A549 (cell line): ENCODE measurements around the gene FGF6. TPM values are rescaled to one million over a fixed set of nuclear protein-coding genes. Genes with fewer than 3 reads are reported as not detected.

Experiments
- ATAC-seq, 2 experiments: fragments of 200-7000 bp in 1 of 2; fragments of >200 bp in 1 of 2; cut with Nextera tagmentation in 1 of 2; cut with Tn5 transposase in 1 of 2; 3 replicates each; pipeline versions ENCODE4 v1.8.0 to v1.9.1; 2018 to 2020; ENCODE audit warnings: mild to moderate bottlenecking in 1 of 2, moderate library complexity in 1 of 2
- CTCF ChIA-PET: fragments of 300-600 bp; sonication (Branson Sonifier 250); formaldehyde crosslinking; extraction: SDS; loops from one replicate; lab custom pipeline; 2021; ENCODE audit warnings: antibody characterized with exemption, inconsistent platforms; lab: Yijun Ruan, JAX
- POLR2A ChIA-PET: fragments of 350-600 bp; formaldehyde crosslinking; extraction: SDS; loops from one replicate; lab custom pipeline; 2021; ENCODE audit warnings: antibody characterized with exemption, inconsistent platforms; lab: Yijun Ruan, JAX
- DNase-seq, 2 experiments: peaks; one replicate each; pipeline versions ENCODE4 v3.0.0 to v3.0.0-alpha.2; 2011 to 2016; ENCODE audit warnings: low read depth in 1 of 2, low spot score in 1 of 2
- FAIRE-seq: peaks from 2 replicates; lab custom pipeline; 2011; peaks lifted over from hg19 to GRCh38; lab: Jason Lieb, UNC
- H3K27ac ChIP-seq, 2 experiments: fragments of >200 bp; sonication (Bioruptor Twin); formaldehyde crosslinking; 3 replicates each; pipeline ENCODE4 v1.5.1; 2016 to 2017
- H3K4me1 ChIP-seq: fragments of >200 bp; sonication (Bioruptor Twin); formaldehyde crosslinking; 3 replicates; pipeline ENCODE4 v1.6.1; 2016
- H3K4me2 ChIP-seq: fragments of >200 bp; sonication (Bioruptor Twin); formaldehyde crosslinking; 3 replicates; pipeline ENCODE4 v1.6.1; 2016
- H3K4me3 ChIP-seq: fragments of >200 bp; sonication (Bioruptor Twin); formaldehyde crosslinking; 3 replicates; pipeline ENCODE4 v1.5.1; 2016
- H3K9me3 ChIP-seq: fragments of >200 bp; sonication (Bioruptor Twin); formaldehyde crosslinking; 3 replicates; pipeline ENCODE4 v1.6.1; 2016
- BHLHE40 ChIP-seq: IDR thresholded peaks from 2 replicates; pipeline ENCODE4 v1.6.1; 2012; ENCODE audit warnings: low read depth, low read length, inconsistent platforms
- CTCF ChIP-seq: fragments of >200 bp; sonication (Bioruptor Twin); formaldehyde crosslinking; IDR thresholded peaks from 3 replicates; pipeline ENCODE4 v1.5.1; 2016
- EHF ChIP-seq: fragments of 250-450 bp; sonication (Bioruptor Pico); IDR thresholded peaks from 2 replicates; pipeline ENCODE4 v1.5.0; 2020; ENCODE audit warnings: mild to moderate bottlenecking
- EHMT2 ChIP-seq: fragments of 200-600 bp; sonication (generic); IDR thresholded peaks from 2 replicates; pipeline ENCODE4 v1.6.1; 2016; ENCODE audit warnings: antibody characterized with exemption, low read depth, mild to moderate bottlenecking, moderate library complexity
- ELK1 ChIP-seq: fragments of 150-350 bp; IDR thresholded peaks from 2 replicates; pipeline ENCODE4 v1.6.1; 2014; ENCODE audit warnings: low read depth, mild to moderate bottlenecking, low read length
- EP300 ChIP-seq, 2 experiments: fragments of >200 bp; sonication (Bioruptor Twin); formaldehyde crosslinking; IDR thresholded peaks; 2 replicates in 1 of 2; 3 replicates in 1 of 2; pipeline ENCODE4 v1.6.1; 2016 to 2017
- FOSB ChIP-seq: fragments of 250-450 bp; sonication (Bioruptor Pico); IDR thresholded peaks from 2 replicates; pipeline ENCODE4 v1.5.0; 2020; ENCODE audit warnings: mild to moderate bottlenecking, moderate library complexity
- FOSL2 ChIP-seq, 2 experiments: fragments of 450-650 bp in 1 of 2; fragments of >200 bp in 1 of 2; sonication (Bioruptor Twin) in 1 of 2; formaldehyde crosslinking; IDR thresholded peaks; 2 replicates each; pipeline versions ENCODE4 v1.5.0 to v1.6.1; 2016 to 2020; ENCODE audit warnings: mild to moderate bottlenecking in 1 of 2, moderate library complexity in 1 of 2
- GATA3 ChIP-seq: IDR thresholded peaks from 2 replicates; pipeline ENCODE4 v1.6.1; 2012; ENCODE audit warnings: borderline replicate concordance
- HDAC2 ChIP-seq: fragments of 200-600 bp; sonication (generic); IDR thresholded peaks from 2 replicates; pipeline ENCODE4 v1.6.1; 2016
- HES2 ChIP-seq: fragments of >200 bp; sonication (Bioruptor Twin); formaldehyde crosslinking; IDR thresholded peaks from 2 replicates; pipeline ENCODE4 v1.6.1; 2016
- JUNB ChIP-seq: fragments of >200 bp; sonication (Bioruptor Twin); formaldehyde crosslinking; IDR thresholded peaks from 2 replicates; pipeline ENCODE4 v1.6.1; 2016
- KDM1A ChIP-seq: fragments of 200-600 bp; sonication (generic); IDR thresholded peaks from 2 replicates; pipeline ENCODE4 v1.6.1; 2016; ENCODE audit warnings: low read depth, mild to moderate bottlenecking
- KDM5A ChIP-seq: fragments of 200-600 bp; sonication (generic); IDR thresholded peaks from 2 replicates; pipeline ENCODE4 v1.6.1; 2016; ENCODE audit warnings: antibody characterized with exemption, mild to moderate bottlenecking
- MAZ ChIP-seq: fragments of 150-350 bp; IDR thresholded peaks from 2 replicates; pipeline ENCODE4 v1.6.1; 2014; ENCODE audit warnings: antibody characterized with exemption, low read depth, low read length, borderline replicate concordance
- NFE2L2 ChIP-seq: fragments of 150-350 bp; conservative IDR thresholded peaks from 2 replicates; pipeline ENCODE4 v1.6.1; 2014; ENCODE audit warnings: low read length
- NPAS2 ChIP-seq: fragments of 250-450 bp; sonication (Bioruptor Pico); IDR thresholded peaks from 2 replicates; pipeline ENCODE4 v1.8.0; 2022; ENCODE audit warnings: mild to moderate bottlenecking, moderate library complexity, borderline replicate concordance
- PBX3 ChIP-seq: IDR thresholded peaks from 2 replicates; pipeline ENCODE4 v1.6.1; 2012
- PHF8 ChIP-seq: fragments of 200-600 bp; sonication (generic); IDR thresholded peaks from 2 replicates; pipeline ENCODE4 v1.6.1; 2016; ENCODE audit warnings: low read depth, mild to moderate bottlenecking, antibody characterized with exemption, moderate library complexity, borderline replicate concordance
- POLR2A ChIP-seq: IDR thresholded peaks from 2 replicates; pipeline ENCODE4 v1.6.1; 2012; ENCODE audit warnings: mild to moderate bottlenecking, low read length
- POLR2AphosphoS2 ChIP-seq: conservative IDR thresholded peaks from 2 replicates; pipeline ENCODE4 v1.6.1; 2012; ENCODE audit warnings: low read length, improper control_type of control experiment, inconsistent platforms
- RARB ChIP-seq: fragments of 250-450 bp; sonication (Bioruptor Pico); IDR thresholded peaks from 2 replicates; pipeline ENCODE4 v1.8.0; 2021; ENCODE audit warnings: mild to moderate bottlenecking, moderate library complexity
- RCOR1 ChIP-seq: fragments of 150-350 bp; IDR thresholded peaks from 2 replicates; pipeline ENCODE4 v1.6.1; 2014; ENCODE audit warnings: antibody characterized with exemption, low read length, low read depth
- REST ChIP-seq: fragments of 200-600 bp; sonication (generic); IDR thresholded peaks from 2 replicates; pipeline ENCODE4 v1.6.1; 2016; ENCODE audit warnings: antibody characterized with exemption, mild to moderate bottlenecking, moderate library complexity
- TFCP2L1 ChIP-seq: fragments of 250-450 bp; sonication (Bioruptor Pico); IDR thresholded peaks from 2 replicates; pipeline ENCODE4 v1.5.0; 2021; ENCODE audit warnings: mild to moderate bottlenecking
- ZFP36 ChIP-seq: fragments of 450-650 bp; IDR thresholded peaks from 2 replicates; pipeline ENCODE4 v1.6.1; 2014; ENCODE audit warnings: borderline replicate concordance; ENCODE audit not compliant: partially characterized antibody
- ZNF302 ChIP-seq: fragments of 250-450 bp; sonication (Bioruptor Pico); IDR thresholded peaks from 2 replicates; pipeline ENCODE4 v1.9.0; 2021; ENCODE audit warnings: inconsistent platforms, mild to moderate bottlenecking, moderate library complexity
- ZSCAN20 ChIP-seq: fragments of 250-450 bp; sonication (Bioruptor Pico); IDR thresholded peaks from 2 replicates; pipeline ENCODE4 v1.8.0; 2022; ENCODE audit warnings: mild to moderate bottlenecking, moderate library complexity
- WGBS: methylation state at CpG from one replicate; pipeline ENCODE4 v1.1.6; 2017; ENCODE audit errors: missing lambda C conversion rate; 5-methylcytosine and 5-hydroxymethylcytosine counted together
- polyA plus RNA-seq, 4 experiments: library from polyadenylated mRNA; depleted of rRNA in 3 of 4; stranded (reverse); fragments of >200 nt; fragmentation: RNase III in 1 of 4; extraction: RNeasy Plus Mini Kit Qiagen cat#74134 plus additional on column Dnase treatment in 1 of 4; gene quantifications; 2 replicates in 3 of 4; 3 replicates in 1 of 4; pipeline ENCODE4 v1.2.3, GENCODE V29; 2011 to 2017

FGF6 gene
- polyA plus RNA-seq, 2 of the 4 experiments (the other 2 are of a cell fraction), result not detected

GRCh38 chr12:4449851-4450221, 4.2 kb upstream of the FGF6 start:
- no peak overlapping the region for H3K4me2 ChIP-seq
- ATAC-seq (no peak), DNase-seq (no peak), FAIRE-seq (no peak)
- no peaks in the 10 kb centered on the region; the same call in 2 of the 3 replicates for H3K9me3 ChIP-seq
- H3K4me1 ChIP-seq, result no peaks in the 10 kb centered on the region
- H3K27ac ChIP-seq, result no peak overlapping the region
- CTCF ChIA-PET, result no interaction called here
- POLR2A ChIA-PET, result no interaction called here
- 35% methylated on average over 4 of the region's 4 CpGs for WGBS
- no peak overlapping the region for H3K4me3 ChIP-seq
- TF ChIP-seq NPAS2 (no peak), FOSL2 (IDR thresholded peaks at IDR 0.05) (no peak), FOSL2 (CRISPR knock-in tag; IDR thresholded peaks at IDR 0.05) (no peak), FOSB (CRISPR knock-in tag) (no peak), KDM5A (no peak), EHMT2 (no peak), POLR2A (no peak), HES2 (no peak), MAZ (no peak), EHF (CRISPR knock-in tag) (no peak), ZNF302 (CRISPR knock-in tag) (no peak), RARB (no peak), RCOR1 (no peak), ELK1 (no peak), GATA3 (no peak), KDM1A (no peak), REST (no peak), PBX3 (no peak), PHF8 (no peak), POLR2AphosphoS2 (no peak)

GRCh38 chr12:4448943-4449850, 3.6 kb upstream of the FGF6 start:
- TF ChIP-seq ZSCAN20 (CRISPR knock-in tag) (no peak), HDAC2 (no peak), JUNB (no peak), POLR2A (no peak), BHLHE40 (no peak), EP300 (IDR thresholded peaks at IDR 0.05) (no peak), TFCP2L1 (CRISPR knock-in tag) (no peak), CTCF (no peak), FOSL2 (IDR thresholded peaks at IDR 0.05) (no peak), FOSL2 (CRISPR knock-in tag; IDR thresholded peaks at IDR 0.05) (no peak), NFE2L2 (no peak), ZFP36 (no peak), ZNF302 (CRISPR knock-in tag) (no peak)
- no peak for DNase-seq
- 53% methylated on average over 9 of the region's 9 CpGs for WGBS
- no peaks in the 10 kb centered on the region; the same call in 2 of the 3 replicates for H3K9me3 ChIP-seq
- H3K4me2 ChIP-seq, result no peak overlapping the region
- no peak for FAIRE-seq
- H3K4me3 ChIP-seq, result no peak overlapping the region
- ChIA-PET CTCF (no interaction called here), POLR2A (no interaction called here)
- no peak overlapping the region for H3K27ac ChIP-seq
- no peak for ATAC-seq
- H3K4me1 ChIP-seq, result no peaks in the 10 kb centered on the region
